ENCODE measurements around the gene PPEF2.
"Not testable (repeated sequence)": the region's sequence is repeated elsewhere in the genome, so short reads cannot be mapped to it uniquely, and the experiment has no call there.

PPEF2 gene

GRCh38 chr4:75876218-75876617, 26.0 kb downstream of the PPEF2 start:
- Mint-ChIP-seq H3K27me3 (no peaks in the 10 kb centered on the region), H3K9me3 (no peaks in the 10 kb centered on the region), H3K4me3 (no peak overlapping the region), H3K36me3 (ENCODE audit: low read depth) (no peaks in the 10 kb centered on the region), H3K27ac (no peak overlapping the region), H3K4me1 (ENCODE audit: low read depth) (no peaks in the 10 kb centered on the region)

- H3K36me3 Mint-ChIP-seq (ENCODE audit: low read depth), result no peaks in the 10 kb centered on the region
- H3K27me3 Mint-ChIP-seq, result no peaks in the 10 kb centered on the region
- no peak overlapping the region for H3K4me3 Mint-ChIP-seq
- H3K9me3 Mint-ChIP-seq, result no peaks in the 10 kb centered on the region
- no peak overlapping the region for H3K27ac Mint-ChIP-seq
- H3K4me1 Mint-ChIP-seq (ENCODE audit: low read depth), result no peaks in the 10 kb centered on the region
Measured at GRCh38 chr4:75869100-75869499, 33.2 kb downstream of the PPEF2 start.

GRCh38 chr4:75867130-75867529, 35.1 kb downstream of the PPEF2 start:
- Mint-ChIP-seq H3K4me3 (no peak overlapping the region), H3K27ac (no peak overlapping the region), H3K27me3 (no peaks in the 10 kb centered on the region), H3K9me3 (no peaks in the 10 kb centered on the region), H3K36me3 (ENCODE audit: low read depth) (no peaks in the 10 kb centered on the region), H3K4me1 (ENCODE audit: low read depth) (no peaks in the 10 kb centered on the region)

- Mint-ChIP-seq H3K36me3 (ENCODE audit: low read depth) (no peaks in the 10 kb centered on the region), H3K4me1 (ENCODE audit: low read depth) (no peaks in the 10 kb centered on the region), H3K9me3 (no peaks in the 10 kb centered on the region), H3K27me3 (no peaks in the 10 kb centered on the region), H3K4me3 (no peak overlapping the region), H3K27ac (no peak overlapping the region)
Measured at GRCh38 chr4:75860606-75861005, 41.6 kb downstream of the PPEF2 start.

GRCh38 chr4:75858721-75859120, 43.5 kb downstream of the PPEF2 start:
- Mint-ChIP-seq H3K27ac (no peak overlapping the region), H3K27me3 (no peaks in the 10 kb centered on the region), H3K36me3 (ENCODE audit: low read depth) (no peaks in the 10 kb centered on the region), H3K4me3 (no peak overlapping the region), H3K4me1 (ENCODE audit: low read depth) (no peaks in the 10 kb centered on the region), H3K9me3 (no peaks in the 10 kb centered on the region)

- peaks cover 7% of the 10 kb centered on the region for H3K27me3 Mint-ChIP-seq
- peaks cover 7% of the 10 kb centered on the region for H3K4me1 Mint-ChIP-seq (ENCODE audit: low read depth)
- H3K36me3 Mint-ChIP-seq (ENCODE audit: low read depth), result no peaks in the 10 kb centered on the region
- no peak overlapping the region for H3K4me3 Mint-ChIP-seq
- no peaks in the 10 kb centered on the region for H3K9me3 Mint-ChIP-seq
- H3K27ac Mint-ChIP-seq, result no peak overlapping the region
Measured at GRCh38 chr4:75849461-75849860, 52.8 kb downstream of the PPEF2 start.

- Mint-ChIP-seq H3K27me3 (peaks cover 7% of the 10 kb centered on the region), H3K9me3 (no peaks in the 10 kb centered on the region), H3K27ac (no peak overlapping the region), H3K4me1 (ENCODE audit: low read depth) (peaks cover 7% of the 10 kb centered on the region), H3K36me3 (ENCODE audit: low read depth) (no peaks in the 10 kb centered on the region), H3K4me3 (no peak overlapping the region)
Measured at GRCh38 chr4:75848891-75849290, 53.4 kb downstream of the PPEF2 start.

GRCh38 chr4:75848171-75848760, 54.0 kb downstream of the PPEF2 start:
- not testable (repeated sequence) for H3K4me3 Mint-ChIP-seq; H3K27me3 Mint-ChIP-seq; H3K36me3 Mint-ChIP-seq (ENCODE audit: low read depth); H3K27ac Mint-ChIP-seq; H3K9me3 Mint-ChIP-seq; H3K4me1 Mint-ChIP-seq (ENCODE audit: low read depth)

- H3K36me3 Mint-ChIP-seq (ENCODE audit: low read depth), result no peaks in the 10 kb centered on the region
- no peak overlapping the region for H3K4me3 Mint-ChIP-seq
- H3K9me3 Mint-ChIP-seq, result no peaks in the 10 kb centered on the region
- H3K27ac Mint-ChIP-seq, result no peak overlapping the region
- H3K27me3 Mint-ChIP-seq, result no peaks in the 10 kb centered on the region
- peaks cover 7% of the 10 kb centered on the region for H3K4me1 Mint-ChIP-seq (ENCODE audit: low read depth)
Measured at GRCh38 chr4:75845992-75846391, 56.3 kb downstream of the PPEF2 start.

- H3K27ac Mint-ChIP-seq, result peak overlapping the region; percentile 58
Measured at GRCh38 chr4:75844151-75844662, 58.0 kb downstream of the PPEF2 start.

GRCh38 chr4:75843596-75843995, 58.7 kb downstream of the PPEF2 start:
- H3K36me3 Mint-ChIP-seq (ENCODE audit: low read depth), result no peaks in the 10 kb centered on the region
- H3K27me3 Mint-ChIP-seq, result no peaks in the 10 kb centered on the region
- no peak overlapping the region for H3K4me3 Mint-ChIP-seq
- no peak overlapping the region for H3K27ac Mint-ChIP-seq
- H3K9me3 Mint-ChIP-seq, result no peaks in the 10 kb centered on the region
- H3K4me1 Mint-ChIP-seq (ENCODE audit: low read depth), result no peaks in the 10 kb centered on the region

More at GRCh38 chr4:75844151-75844662, 58.0 kb downstream of the PPEF2 start:
- Mint-ChIP-seq H3K27me3 (no peaks in the 10 kb centered on the region), H3K9me3 (no peaks in the 10 kb centered on the region), H3K36me3 (ENCODE audit: low read depth) (no peaks in the 10 kb centered on the region), H3K4me3 (no peak overlapping the region), H3K4me1 (ENCODE audit: low read depth) (peaks cover 5% of the 10 kb centered on the region)

- H3K4me1 Mint-ChIP-seq (ENCODE audit: low read depth), result no peaks in the 10 kb centered on the region
- H3K36me3 Mint-ChIP-seq (ENCODE audit: low read depth), result no peaks in the 10 kb centered on the region
- H3K9me3 Mint-ChIP-seq, result no peaks in the 10 kb centered on the region
- no peak overlapping the region for H3K4me3 Mint-ChIP-seq
- H3K27ac Mint-ChIP-seq, result no peak overlapping the region
- no peaks in the 10 kb centered on the region for H3K27me3 Mint-ChIP-seq
Measured at GRCh38 chr4:75841641-75842520, 60.4 kb downstream of the PPEF2 start.

- H3K4me3 Mint-ChIP-seq, result no peak overlapping the region
- no peaks in the 10 kb centered on the region for H3K9me3 Mint-ChIP-seq
- H3K4me1 Mint-ChIP-seq (ENCODE audit: low read depth), result no peaks in the 10 kb centered on the region
- H3K27me3 Mint-ChIP-seq, result peaks cover 3% of the 10 kb centered on the region
- no peaks in the 10 kb centered on the region for H3K36me3 Mint-ChIP-seq (ENCODE audit: low read depth)
- H3K27ac Mint-ChIP-seq, result no peak overlapping the region
Measured at GRCh38 chr4:75834772-75835154, 67.5 kb downstream of the PPEF2 start.

- H3K4me3 Mint-ChIP-seq, result no peak overlapping the region
Measured at GRCh38 chr4:75834095-75834771, 68.0 kb downstream of the PPEF2 start.

GRCh38 chr4:75831856-75832405, 70.3 kb downstream of the PPEF2 start:
- Mint-ChIP-seq H3K36me3 (ENCODE audit: low read depth) (no peaks in the 10 kb centered on the region), H3K4me3 (no peak overlapping the region), H3K4me1 (ENCODE audit: low read depth) (no peaks in the 10 kb centered on the region), H3K9me3 (no peaks in the 10 kb centered on the region), H3K27ac (no peak overlapping the region), H3K27me3 (peaks cover 3% of the 10 kb centered on the region)

More at GRCh38 chr4:75834095-75834771, 68.0 kb downstream of the PPEF2 start:
- Mint-ChIP-seq H3K36me3 (ENCODE audit: low read depth) (no peaks in the 10 kb centered on the region), H3K4me1 (ENCODE audit: low read depth) (no peaks in the 10 kb centered on the region), H3K27ac (no peak overlapping the region), H3K27me3 (peaks cover 3% of the 10 kb centered on the region), H3K9me3 (no peaks in the 10 kb centered on the region)

Data from stimulated activated naive CD8-positive, alpha-beta T cell treated with anti-CD3 and anti-CD28 coated beads, Interleukin-15, Interleukin-2, amounts not matched to agents 100 ng/mL and 50 ng/mL, for 24 hours (primary cell).